SK-N-SH (cell line): ENCODE data around the gene ESRRG. TPM values are rescaled to one million over a fixed set of nuclear protein-coding genes. Genes with fewer than 3 reads are reported as not detected.

Source experiments
- CTCF ChIA-PET: fragments of 300-600, 350-600 bp; formaldehyde crosslinking; extraction: SDS; loops from one replicate; lab custom pipeline; 2021; lab: Yijun Ruan, JAX
- POLR2A ChIA-PET: fragments of 350-600 bp; sonication (Branson Sonifier 250); formaldehyde crosslinking; extraction: SDS; loops from one replicate; lab custom pipeline; 2020; ENCODE audit warnings: antibody characterized with exemption, inconsistent platforms; lab: Yijun Ruan, JAX
- DNase-seq: peaks from one replicate; pipeline ENCODE4 v3.0.0; 2012
- H2AFZ ChIP-seq: fragments of 200-600 bp; sonication (generic); 2 replicates; pipeline ENCODE4 v1.8.1; 2016; ENCODE audit warnings: antibody characterized with exemption, mild to moderate bottlenecking, low read depth
- H3F3A ChIP-seq: fragments of 200-600 bp; sonication (generic); replicated peaks from 2 replicates; pipeline ENCODE3; 2016; ENCODE audit warnings: antibody characterized with exemption, mild to moderate bottlenecking; ENCODE audit not compliant: insufficient read depth
- H3K27ac ChIP-seq, 2 experiments: fragments of 200-500 bp in 1 of 2; fragments of 200-600 bp in 1 of 2; sonication (Bioruptor generic) in 1 of 2; sonication (generic), shearing (Covaris generic) in 1 of 2; 2 replicates each; pipeline versions ENCODE4 v1.5.1 to v1.6.1; 2014 to 2016; ENCODE audit warnings: low read depth in 2 of 2, inconsistent platforms in 1 of 2, low read length in 1 of 2, mild to moderate bottlenecking in 1 of 2, mixed read lengths in 1 of 2
- H3K27me3 ChIP-seq: fragments of 200-600 bp; sonication (generic), shearing (Covaris generic); 2 replicates; pipeline ENCODE4 v1.6.1; 2016; ENCODE audit warnings: mixed run types; ENCODE audit not compliant: insufficient read depth
- H3K36me3 ChIP-seq, 2 experiments: fragments of 200-500 bp in 1 of 2; fragments of 200-600 bp in 1 of 2; sonication (Bioruptor generic) in 1 of 2; sonication (generic) in 1 of 2; replicated peaks in 1 of 2; 2 replicates each; pipeline versions ENCODE3 to v1.5.1; 2014 to 2016; ENCODE audit warnings: low read length in 1 of 2, mild to moderate bottlenecking in 1 of 2; ENCODE audit not compliant: insufficient read depth in 2 of 2, control insufficient read depth in 1 of 2
- H3K4me1 ChIP-seq, 2 experiments: fragments of 200-500 bp in 1 of 2; fragments of 200-600 bp in 1 of 2; sonication (Bioruptor generic) in 1 of 2; sonication (generic), shearing (Covaris generic) in 1 of 2; 2 replicates each; pipeline versions ENCODE4 v1.5.1 to v1.6.1; 2014 to 2016; ENCODE audit warnings: low read depth in 1 of 2, low read length in 1 of 2, mixed run types in 1 of 2; ENCODE audit not compliant: insufficient read depth in 2 of 2, control insufficient read depth in 1 of 2
- H3K4me2 ChIP-seq: fragments of 200-600 bp; sonication (generic), shearing (Covaris generic); 2 replicates; pipeline ENCODE4 v1.6.1; 2017; ENCODE audit warnings: mixed run types
- H3K4me3 ChIP-seq, 2 experiments: fragments of 200-500 bp in 1 of 2; fragments of 200-600 bp in 1 of 2; sonication (Bioruptor generic) in 1 of 2; sonication (generic), shearing (Covaris generic) in 1 of 2; 2 replicates each; pipeline versions ENCODE4 v1.5.1 to v1.8.1; 2014 to 2016; ENCODE audit warnings: low read depth in 2 of 2, inconsistent platforms in 1 of 2, low read length in 1 of 2, mild to moderate bottlenecking in 1 of 2, mixed read lengths in 1 of 2, moderate library complexity in 1 of 2
- H3K79me2 ChIP-seq: fragments of 200-600 bp; sonication (generic); 2 replicates; pipeline ENCODE4 v1.8.1; 2017; ENCODE audit warnings: mild to moderate bottlenecking; ENCODE audit not compliant: insufficient read depth
- H3K9ac ChIP-seq: fragments of 200-600 bp; sonication (generic); 2 replicates; pipeline ENCODE4 v1.6.1; 2017; ENCODE audit warnings: mixed run types
- H3K9me2 ChIP-seq: fragments of 200-600 bp; sonication (generic); 2 replicates; pipeline ENCODE4 v1.6.1; 2017; ENCODE audit warnings: mixed run types
- H3K9me3 ChIP-seq: fragments of 200-600 bp; sonication (generic); 2 replicates; pipeline ENCODE4 v1.6.1; 2017; ENCODE audit warnings: mixed run types, mild to moderate bottlenecking, moderate library complexity
- H4K20me1 ChIP-seq: fragments of 200-600 bp; sonication (generic); 2 replicates; pipeline ENCODE4 v1.6.1; 2017; ENCODE audit warnings: mild to moderate bottlenecking, mixed run types; ENCODE audit not compliant: insufficient read depth
- FOSL2 ChIP-seq: IDR thresholded peaks from 2 replicates; pipeline ENCODE4 v1.4.0; 2012; ENCODE audit warnings: low read depth, mild to moderate bottlenecking, moderate library complexity, borderline replicate concordance
- FOXJ3 ChIP-seq: sonication (generic); formaldehyde crosslinking; IDR thresholded peaks from 2 replicates; pipeline ENCODE4 v1.5.1; 2020; ENCODE audit warnings: mild to moderate bottlenecking, missing genetic modification reagents
- GATA2 ChIP-seq: sonication (generic); formaldehyde crosslinking; IDR thresholded peaks from 2 replicates; pipeline ENCODE4 v1.5.0; 2020; ENCODE audit warnings: mild to moderate bottlenecking, missing genetic modification reagents
- IRF3 ChIP-seq: fragments of 150-350 bp; IDR thresholded peaks from 2 replicates; pipeline ENCODE4 v1.6.1; 2016; ENCODE audit warnings: mild to moderate bottlenecking, low read depth, low read length
- MAX ChIP-seq: IDR thresholded peaks from 2 replicates; pipeline ENCODE4 v1.4.0; 2012; ENCODE audit warnings: low read depth
- NFIC ChIP-seq: IDR thresholded peaks from 2 replicates; pipeline ENCODE4 v1.4.0; 2012; ENCODE audit warnings: borderline replicate concordance
- PBX3 ChIP-seq: IDR thresholded peaks from 2 replicates; pipeline ENCODE4; 2012
- POLR2AphosphoS5 ChIP-seq: IDR thresholded peaks from 2 replicates; pipeline ENCODE4 v1.6.1; 2012; ENCODE audit warnings: low read depth, low read length
- RAD21 ChIP-seq: IDR thresholded peaks from 2 replicates; pipeline ENCODE4 v1.6.1; 2012; ENCODE audit warnings: mild to moderate bottlenecking, low read length
- REST ChIP-seq: IDR thresholded peaks from 2 replicates; pipeline ENCODE4 v1.6.1; 2012; ENCODE audit warnings: mild to moderate bottlenecking, low read depth, low read length, moderate library complexity
- RFX5 ChIP-seq: IDR thresholded peaks from 2 replicates; pipeline ENCODE4 v1.6.1; 2012; ENCODE audit warnings: mild to moderate bottlenecking, improper control_type of control experiment, low read length
- SMC3 ChIP-seq: IDR thresholded peaks from 2 replicates; pipeline ENCODE4 v1.6.1; 2012; ENCODE audit warnings: low read depth, low read length, improper control_type of control experiment
- TAF1 ChIP-seq: IDR thresholded peaks from 2 replicates; pipeline ENCODE4 v1.6.1; 2012; ENCODE audit warnings: low read depth, mild to moderate bottlenecking, low read length, moderate library complexity, borderline replicate concordance
- TCF12 ChIP-seq: IDR thresholded peaks from 2 replicates; pipeline ENCODE4 v1.4.0; 2012
- USF1 ChIP-seq: IDR thresholded peaks from 2 replicates; pipeline ENCODE4 v1.4.0; 2012; ENCODE audit warnings: low read depth, borderline replicate concordance
- WGBS: methylation state at CpG from one replicate; pipeline ENCODE4 v1.1.6; 2017; ENCODE audit warnings: low lambda C conversion rate; 5-methylcytosine and 5-hydroxymethylcytosine counted together
- polyA plus RNA-seq, 3 experiments: library from polyadenylated mRNA; depleted of rRNA; stranded (reverse); fragments of >200 nt; gene quantifications; 2 replicates each; pipeline ENCODE4 v1.2.3, GENCODE V29; 2012

The ESRRG gene
- polyA plus RNA-seq, 1 of the 3 experiments (the other 2 are of a cell fraction): 0.26 TPM

GRCh38 chr1:216665406-216665805, 57.8 kb downstream of the ESRRG start (continued):
- TF ChIP-seq POLR2AphosphoS5 (no peak), NFIC (no peak), IRF3 (no peak), MAX (no peak)
- TF ChIP-seq, all 33 proteins: peak for 0

GRCh38 chr1:216662681-216663080, 60.5 kb downstream of the ESRRG start:
- H2AFZ ChIP-seq: no peak overlapping the region
- no peaks in the 10 kb centered on the region for H3K36me3 ChIP-seq
- H3F3A ChIP-seq: no peaks in the 10 kb centered on the region
- no peaks in the 10 kb centered on the region for H3K27me3 ChIP-seq
- H4K20me1 ChIP-seq: no peaks in the 10 kb centered on the region
- WGBS: 67% methylated on average over 3 of the region's 3 CpGs
- H3K9ac ChIP-seq: no peak overlapping the region
- H3K4me3 ChIP-seq: no peak overlapping the region
- ChIA-PET CTCF (interaction anchor here (1.2 to 1.4 kb wide), 2 partner anchors 20 to 59 kb away, joined by 3 to 5 read pairs; no protein-coding TSS in a partner anchor), POLR2A (no interaction called here)
- H3K9me3 ChIP-seq: no peaks in the 10 kb centered on the region
- no peaks in the 10 kb centered on the region for H3K79me2 ChIP-seq
- no peaks in the 10 kb centered on the region for H3K9me2 ChIP-seq
- no peak overlapping the region for H3K27ac ChIP-seq
- no peak for DNase-seq
- no peak for TF ChIP-seq TAF1
- TF ChIP-seq PBX3: no peak
- TF ChIP-seq FOXJ3: no peak
- TF ChIP-seq FOSL2: no peak
- TF ChIP-seq REST: no peak
- no peak for TF ChIP-seq GATA2
- TF ChIP-seq RFX5: no peak
- TF ChIP-seq SMC3: no peak
- no peak for TF ChIP-seq TCF12
- TF ChIP-seq USF1: no peak
- no peak for TF ChIP-seq RAD21
- TF ChIP-seq, all 33 proteins: peak for 0
- Histone ChIP-seq H3K4me2 (no peak overlapping the region), H3K4me1 (no peaks in the 10 kb centered on the region; a peak in 1 of 4 replicates)
